PFSK-1 (cell line): Measurements from ENCODE around the gene IFT52.

ENCODE experiments used
- FOXP2 ChIP-seq: optimal IDR thresholded peaks from 2 replicates; pipeline ENCODE3; 2011; ENCODE audit warnings: borderline replicate concordance, control low read depth, inconsistent platforms; ENCODE audit not compliant: insufficient read depth; ENCODE audit errors: extremely low read length, extremely low read depth
- POLR2AphosphoS5 ChIP-seq: IDR thresholded peaks from 2 replicates; pipeline ENCODE4 v1.6.1; 2012; ENCODE audit warnings: low read depth, mild to moderate bottlenecking, control low read depth, low read length, moderate library complexity
- REST ChIP-seq, 2 experiments: IDR thresholded peaks; 2 replicates each; pipeline versions ENCODE4 v1.6.1 to v1.8.0; 2011 to 2012; ENCODE audit warnings: low read depth in 2 of 2, low read length in 2 of 2, control low read depth in 1 of 2, inconsistent platforms in 1 of 2, mild to moderate bottlenecking in 1 of 2, moderate library complexity in 1 of 2; ENCODE audit not compliant: insufficient read depth in 1 of 2
- SIN3A ChIP-seq: IDR thresholded peaks from 2 replicates; pipeline ENCODE4 v1.6.1; 2012; ENCODE audit warnings: mild to moderate bottlenecking, low read length, moderate library complexity, borderline replicate concordance; ENCODE audit not compliant: insufficient read depth
- TAF1 ChIP-seq: IDR thresholded peaks from 2 replicates; pipeline ENCODE4 v1.6.1; 2012; ENCODE audit warnings: low read length, control low read depth, borderline replicate concordance; ENCODE audit not compliant: insufficient read depth

- TF ChIP-seq TAF1 (no peak), POLR2AphosphoS5 (no peak), SIN3A (no peak), REST (IDR thresholded peaks at IDR 0.05; ENCODE audit: insufficient read depth in 1 of 2, low read depth in 2 of 2, low read length in 2 of 2) (no peak), FOXP2 (no peak)
Measured at GRCh38 chr20:43542674-43543073, 48.1 kb upstream of the IFT52 start.
